Spinal cord (tissue), 10 donors: ENCODE measurements around the gene OLFML2B. TPM values are rescaled to one million over a fixed set of nuclear protein-coding genes. Genes with fewer than 3 reads are reported as not detected.

Source experiments
- DNase-seq, 6 donors: peaks; one replicate each; pipeline versions ENCODE4 v3.0.0 to v3.0.0-alpha.2; 2013 to 2015; ENCODE audit warnings: low spot score in 6 of 6, low read depth in 4 of 6
- H3K27ac ChIP-seq: one replicate; pipeline ENCODE4 v1.5.1; 2013; ENCODE audit warnings: low read depth, low read length, control low read depth
- H3K27me3 ChIP-seq: one replicate; pipeline ENCODE4 v1.6.1; 2013; ENCODE audit warnings: low read length; ENCODE audit not compliant: control insufficient read depth, insufficient read depth
- H3K36me3 ChIP-seq: one replicate; pipeline ENCODE4 v1.6.1; 2013; ENCODE audit warnings: low read length; ENCODE audit not compliant: control insufficient read depth, insufficient read depth
- H3K4me1 ChIP-seq: one replicate; pipeline ENCODE4 v1.6.1; 2013; ENCODE audit warnings: low read length; ENCODE audit not compliant: control insufficient read depth, insufficient read depth
- H3K4me3 ChIP-seq: one replicate; pipeline ENCODE4 v1.5.1; 2013; ENCODE audit warnings: low read depth, low read length, control low read depth
- H3K9me3 ChIP-seq: one replicate; pipeline ENCODE4 v1.6.1; 2013; ENCODE audit warnings: low read length; ENCODE audit not compliant: control insufficient read depth, insufficient read depth
- WGBS: methylation state at CpG from one replicate; pipeline ENCODE4 v1.1.5; 2013; ENCODE audit warnings: missing lambda C conversion rate; ENCODE audit not compliant: insufficient coverage; 5-methylcytosine and 5-hydroxymethylcytosine counted together
- polyA plus RNA-seq, 2 donors: library from polyadenylated mRNA; unstranded; fragments of 120-200 nt; gene quantifications; one replicate each; pipeline ENCODE4 v1.2.1, GENCODE V29; 2013; ENCODE audit not compliant: insufficient read length in 2 of 2
- total RNA-seq, 2 donors: library from RNA; depleted of rRNA in 1 of 2; stranded (reverse); fragments of 120-200 nt in 1 of 2; fragments of >200 nt in 1 of 2; gene quantifications; one replicate each; pipeline versions ENCODE4 v1.2.3 to v1.2.4, GENCODE V29; 2013 to 2014
- donor health status: healthy.

OLFML2B gene
- total and polyA plus RNA-seq, 4 donors = 13.7 to 64.5 (median 25.2) TPM

DNA sequence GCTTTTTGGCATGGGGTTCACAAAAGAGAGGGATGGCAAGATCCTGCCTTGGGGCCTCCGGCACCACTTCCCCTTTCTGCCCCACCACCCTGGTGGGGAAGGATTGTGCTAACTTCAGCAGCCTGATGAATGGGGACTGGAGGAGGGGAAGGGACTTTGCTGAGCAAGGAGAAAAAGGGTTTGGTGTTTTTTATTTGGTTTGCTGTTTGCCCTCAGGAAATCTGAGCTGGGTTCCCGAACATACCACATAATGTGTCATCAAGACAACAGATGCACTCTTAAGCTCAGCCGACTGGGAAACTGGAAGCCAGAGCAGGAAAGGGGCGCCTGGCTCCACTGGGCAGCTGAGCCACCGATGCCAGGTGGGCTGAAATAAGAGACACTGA, 19.8 kb downstream of the OLFML2B start:
- Histone ChIP-seq H3K27ac (no peak overlapping the region), H3K4me1 (no peaks in the 10 kb centered on the region), H3K36me3 (no peaks in the 10 kb centered on the region), H3K9me3 (peaks cover 2% of the 10 kb centered on the region), H3K4me3 (no peak overlapping the region), H3K27me3 (no peaks in the 10 kb centered on the region)
- no peak for DNase-seq
- WGBS = 91% methylated on average over 3 of the region's 5 CpGs

DNA sequence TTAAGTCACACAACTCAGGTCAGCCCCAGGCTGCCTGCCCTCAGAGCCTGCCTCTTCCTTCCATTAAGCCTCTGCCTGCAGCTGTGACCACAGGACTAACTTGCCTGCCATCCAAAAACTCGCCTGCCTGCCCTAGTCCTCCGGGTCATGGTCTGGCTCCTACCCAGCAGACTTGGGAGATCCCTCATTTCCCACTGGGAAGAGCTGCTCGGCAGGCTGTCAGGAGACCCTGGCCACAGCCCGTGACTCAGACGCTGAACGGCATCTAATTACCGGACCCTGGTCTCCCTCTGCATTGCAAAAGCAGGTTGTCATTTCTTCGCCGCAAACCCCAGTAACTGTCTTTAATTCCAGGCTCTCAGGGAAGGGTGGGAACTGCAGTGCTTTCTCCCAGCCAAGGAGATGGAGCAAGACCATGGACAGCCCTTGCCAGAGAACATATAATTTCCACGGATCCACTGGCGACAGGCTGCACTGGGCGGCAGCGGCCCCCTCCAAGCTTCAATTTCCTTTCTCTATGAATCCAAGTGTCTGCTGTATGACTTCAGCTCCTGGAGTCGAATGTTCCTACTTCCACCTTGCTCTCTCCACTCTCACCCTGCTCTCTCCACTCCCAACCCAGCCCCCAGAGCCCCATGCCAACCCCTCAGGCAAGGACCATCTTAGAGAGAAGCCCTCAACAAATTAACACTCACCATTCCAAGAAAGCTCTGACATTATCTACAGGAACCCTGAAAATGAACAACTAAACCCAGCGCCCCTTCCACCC, 20.4 kb downstream of the OLFML2B start:
- Histone ChIP-seq H3K27me3 (no peaks in the 10 kb centered on the region), H3K4me3 (no peak overlapping the region), H3K4me1 (no peaks in the 10 kb centered on the region), H3K36me3 (no peaks in the 10 kb centered on the region), H3K27ac (no peak overlapping the region), H3K9me3 (peaks cover 2% of the 10 kb centered on the region)
- 68% methylated on average over 14 of the region's 15 CpGs for WGBS
- no peak for DNase-seq

- Histone ChIP-seq H3K4me3 (no peak overlapping the region), H3K36me3 (peaks cover 5% of the 10 kb centered on the region), H3K27ac (no peak overlapping the region), H3K27me3 (no peaks in the 10 kb centered on the region), H3K4me1 (peaks cover 6% of the 10 kb centered on the region), H3K9me3 (peaks cover 2% of the 10 kb centered on the region)
- DNase-seq = no peak
- WGBS = 99% methylated on average over 9 of the region's 11 CpGs
These were observed 23.6 kb downstream of the OLFML2B start for GRCh38 chr1:162000053-162000420.

- Histone ChIP-seq H3K36me3 (peaks cover 5% of the 10 kb centered on the region), H3K27ac (no peak overlapping the region), H3K27me3 (no peaks in the 10 kb centered on the region), H3K9me3 (peaks cover 2% of the 10 kb centered on the region), H3K4me3 (no peak overlapping the region), H3K4me1 (peaks cover 6% of the 10 kb centered on the region)
- no peak for DNase-seq
- 83% methylated on average over 6 of the region's 8 CpGs for WGBS
These were observed 24.2 kb downstream of the OLFML2B start for GRCh38 chr1:161999301-162000052.

- no peak overlapping the region for H3K27ac ChIP-seq
- H3K36me3 ChIP-seq = peaks cover 5% of the 10 kb centered on the region
- peaks cover 11% of the 10 kb centered on the region for H3K4me1 ChIP-seq
- H3K27me3 ChIP-seq = no peaks in the 10 kb centered on the region
- DNase-seq = no peak
- H3K9me3 ChIP-seq = peaks cover 2% of the 10 kb centered on the region
- no peak overlapping the region for H3K4me3 ChIP-seq
- 48% methylated on average over 5 of the region's 5 CpGs for whole genome bisulfite sequencing
These were observed 24.9 kb downstream of the OLFML2B start for GRCh38 chr1:161998811-161999210.

GRCh38 chr1:161997152-161997551, 26.5 kb downstream of the OLFML2B start:
- Histone ChIP-seq H3K36me3 (peaks cover 5% of the 10 kb centered on the region), H3K9me3 (peaks cover 2% of the 10 kb centered on the region), H3K4me3 (no peak overlapping the region), H3K27me3 (no peaks in the 10 kb centered on the region), H3K4me1 (peaks cover 20% of the 10 kb centered on the region), H3K27ac (no peak overlapping the region)
- WGBS = 100% methylated on average over 1 of the region's 1 CpG
- DNase-seq = no peak

GRCh38 chr1:161994175-161994668, 29.4 kb downstream of the OLFML2B start:
- Histone ChIP-seq H3K27me3 (no peaks in the 10 kb centered on the region), H3K27ac (peak overlapping the region; percentile 64)

DNA sequence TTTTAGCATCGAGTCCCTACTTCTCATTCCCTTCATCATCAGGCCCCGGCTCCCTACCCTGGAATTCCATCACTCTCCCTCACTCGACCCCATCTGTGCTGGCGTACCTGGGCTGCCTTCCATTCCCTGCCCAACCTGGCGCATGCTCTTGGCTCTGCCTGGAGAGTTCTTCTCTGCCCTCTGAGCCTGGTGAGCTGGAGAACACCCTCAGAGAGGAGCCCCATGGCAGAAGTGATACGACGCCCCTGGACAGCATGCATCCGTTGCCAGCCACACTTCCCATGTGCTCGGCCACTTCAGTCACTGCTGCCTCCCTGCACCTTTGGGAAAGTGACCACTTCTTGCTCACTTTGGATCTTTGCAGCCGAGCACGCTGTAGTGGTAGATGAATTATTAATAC, 30.1 kb downstream of the OLFML2B start:
- no peak for DNase-seq
- Histone ChIP-seq H3K4me3 (no peak overlapping the region), H3K27ac (peak overlapping the region; percentile 64), H3K36me3 (peaks cover 5% of the 10 kb centered on the region), H3K9me3 (peaks cover 2% of the 10 kb centered on the region), H3K27me3 (no peaks in the 10 kb centered on the region), H3K4me1 (peaks cover 20% of the 10 kb centered on the region)
- WGBS = 79% methylated on average over 8 of the region's 11 CpGs

More at GRCh38 chr1:161994175-161994668, 29.4 kb downstream of the OLFML2B start:
- Histone ChIP-seq H3K4me1 (peaks cover 20% of the 10 kb centered on the region), H3K9me3 (peaks cover 2% of the 10 kb centered on the region), H3K36me3 (peaks cover 5% of the 10 kb centered on the region), H3K4me3 (no peak overlapping the region)
- DNase-seq = peak in 1 of 6 donors; percentile 53
- 45% methylated on average over 8 of the region's 9 CpGs for WGBS

DNA sequence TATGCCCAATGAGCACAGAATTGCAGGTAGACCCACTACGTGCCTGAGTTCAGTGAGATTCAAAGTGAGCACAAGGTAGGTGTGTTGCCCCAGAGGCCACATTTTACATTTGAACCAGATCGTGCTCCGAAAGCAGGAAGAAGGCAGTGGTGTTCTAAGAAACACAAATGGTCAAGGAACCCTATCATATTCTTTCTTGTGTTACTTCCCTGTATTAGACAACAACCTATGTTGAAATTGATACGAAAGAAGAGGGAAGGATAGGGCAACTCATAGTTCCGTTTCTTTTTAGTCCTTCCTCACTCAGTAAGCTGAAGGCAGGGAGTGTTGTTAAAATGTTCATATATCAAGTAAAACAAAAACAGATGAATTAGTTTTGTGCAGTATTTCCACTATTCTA, 33.9 kb downstream of the OLFML2B start:
- no peak for DNase-seq
- no peaks in the 10 kb centered on the region for H3K27me3 ChIP-seq
- H3K9me3 ChIP-seq = peaks cover 8% of the 10 kb centered on the region
- peaks cover 31% of the 10 kb centered on the region for H3K4me1 ChIP-seq
- 88% methylated on average over 1 of the region's 5 CpGs for WGBS
- H3K27ac ChIP-seq = no peak overlapping the region
- no peak overlapping the region for H3K4me3 ChIP-seq
- H3K36me3 ChIP-seq = no peaks in the 10 kb centered on the region
